ENCODE results near the gene CLEC4F.

The CLEC4F gene

GRCh38 chr2:70779911-70780545 lies 40.4 kb downstream of the CLEC4F start:
- no peaks in the 10 kb centered on the region for H3K36me3 ChIP-seq (ENCODE audit: control insufficient read depth, insufficient read depth, low read length)
- no peak overlapping the region for H3K9ac ChIP-seq (ENCODE audit: low read length)
- no peaks in the 10 kb centered on the region; the same call in 1 of the 2 replicates for H3K4me1 ChIP-seq (ENCODE audit: control insufficient read depth, insufficient read depth, low read length)
- H3K27me3 ChIP-seq (ENCODE audit: control insufficient read depth, insufficient read depth, low read length), result peaks cover 5% of the 10 kb centered on the region; the same call in 1 of the 2 replicates
- no peak overlapping the region for H3K27ac ChIP-seq (ENCODE audit: low read depth, low read length)
- H3K4me3 ChIP-seq (ENCODE audit: low read depth, low read length), result no peak overlapping the region
- no peaks in the 10 kb centered on the region for H3K9me3 ChIP-seq (ENCODE audit: control insufficient read depth, insufficient read depth, low read depth, low read length)

GRCh38 chr2:70779491-70779890 lies 40.9 kb downstream of the CLEC4F start:
- no peaks in the 10 kb centered on the region for H3K9me3 ChIP-seq (ENCODE audit: control insufficient read depth, insufficient read depth, low read depth, low read length)
- H3K4me1 ChIP-seq (ENCODE audit: control insufficient read depth, insufficient read depth, low read length), result no peaks in the 10 kb centered on the region; the same call in 1 of the 2 replicates
- no peak overlapping the region for H3K27ac ChIP-seq (ENCODE audit: low read depth, low read length)

GRCh38 chr2:70778676-70779075 lies 41.7 kb downstream of the CLEC4F start:
- Histone ChIP-seq H3K27me3 (ENCODE audit: control insufficient read depth, insufficient read depth, low read length) (peaks cover 5% of the 10 kb centered on the region; the same call in 1 of the 2 replicates), H3K4me3 (ENCODE audit: low read depth, low read length) (no peak overlapping the region), H3K36me3 (ENCODE audit: control insufficient read depth, insufficient read depth, low read length) (no peaks in the 10 kb centered on the region), H3K27ac (ENCODE audit: low read depth, low read length) (no peak overlapping the region), H3K9ac (ENCODE audit: low read length) (no peak overlapping the region), H3K4me1 (ENCODE audit: control insufficient read depth, insufficient read depth, low read length) (no peaks in the 10 kb centered on the region), H3K9me3 (ENCODE audit: control insufficient read depth, insufficient read depth, low read depth, low read length) (no peaks in the 10 kb centered on the region)

More at GRCh38 chr2:70779491-70779890, 40.9 kb downstream of the CLEC4F start:
- H3K27me3 ChIP-seq (ENCODE audit: control insufficient read depth, insufficient read depth, low read length), result peaks cover 5% of the 10 kb centered on the region; the same call in 1 of the 2 replicates
- no peaks in the 10 kb centered on the region for H3K36me3 ChIP-seq (ENCODE audit: control insufficient read depth, insufficient read depth, low read length)
- H3K9ac ChIP-seq (ENCODE audit: low read length), result no peak overlapping the region
- H3K4me3 ChIP-seq (ENCODE audit: low read depth, low read length), result no peak overlapping the region

- H3K9ac ChIP-seq (ENCODE audit: low read length), result no peak overlapping the region
- H3K27me3 ChIP-seq (ENCODE audit: control insufficient read depth, insufficient read depth, low read length), result peaks cover 5% of the 10 kb centered on the region; the same call in 1 of the 2 replicates
- H3K27ac ChIP-seq (ENCODE audit: low read depth, low read length), result no peak overlapping the region
- H3K4me1 ChIP-seq (ENCODE audit: control insufficient read depth, insufficient read depth, low read length), result no peaks in the 10 kb centered on the region
- no peaks in the 10 kb centered on the region for H3K9me3 ChIP-seq (ENCODE audit: control insufficient read depth, insufficient read depth, low read depth, low read length)
- no peaks in the 10 kb centered on the region for H3K36me3 ChIP-seq (ENCODE audit: control insufficient read depth, insufficient read depth, low read length)
- no peak overlapping the region for H3K4me3 ChIP-seq (ENCODE audit: low read depth, low read length)
Measured at GRCh38 chr2:70777450-70777849, 42.9 kb downstream of the CLEC4F start.

- no peaks in the 10 kb centered on the region for H3K9me3 ChIP-seq (ENCODE audit: control insufficient read depth, insufficient read depth, low read depth, low read length)
Measured at GRCh38 chr2:70776266-70776665, 44.1 kb downstream of the CLEC4F start.

GRCh38 chr2:70775141-70775540 lies 45.3 kb downstream of the CLEC4F start:
- H3K9me3 ChIP-seq (ENCODE audit: control insufficient read depth, insufficient read depth, low read depth, low read length), result no peaks in the 10 kb centered on the region
- no peaks in the 10 kb centered on the region; the same call in 1 of the 2 replicates for H3K27me3 ChIP-seq (ENCODE audit: control insufficient read depth, insufficient read depth, low read length)
- H3K9ac ChIP-seq (ENCODE audit: low read length), result no peak overlapping the region
- no peaks in the 10 kb centered on the region for H3K36me3 ChIP-seq (ENCODE audit: control insufficient read depth, insufficient read depth, low read length)
- no peak overlapping the region for H3K27ac ChIP-seq (ENCODE audit: low read depth, low read length)
- H3K4me3 ChIP-seq (ENCODE audit: low read depth, low read length), result no peak overlapping the region
- H3K4me1 ChIP-seq (ENCODE audit: control insufficient read depth, insufficient read depth, low read length), result no peaks in the 10 kb centered on the region

More at GRCh38 chr2:70776266-70776665, 44.1 kb downstream of the CLEC4F start:
- Histone ChIP-seq H3K27ac (ENCODE audit: low read depth, low read length) (no peak overlapping the region), H3K4me1 (ENCODE audit: control insufficient read depth, insufficient read depth, low read length) (no peaks in the 10 kb centered on the region), H3K4me3 (ENCODE audit: low read depth, low read length) (no peak overlapping the region), H3K27me3 (ENCODE audit: control insufficient read depth, insufficient read depth, low read length) (peaks cover 5% of the 10 kb centered on the region; the same call in 1 of the 2 replicates), H3K36me3 (ENCODE audit: control insufficient read depth, insufficient read depth, low read length) (no peaks in the 10 kb centered on the region), H3K9ac (ENCODE audit: low read length) (no peak overlapping the region)

GRCh38 chr2:70772486-70773155 lies 47.8 kb downstream of the CLEC4F start:
- Histone ChIP-seq H3K4me3 (ENCODE audit: low read depth, low read length) (no peak overlapping the region), H3K36me3 (ENCODE audit: control insufficient read depth, insufficient read depth, low read length) (no peaks in the 10 kb centered on the region), H3K4me1 (ENCODE audit: control insufficient read depth, insufficient read depth, low read length) (peaks cover 13% of the 10 kb centered on the region), H3K27me3 (ENCODE audit: control insufficient read depth, insufficient read depth, low read length) (no peaks in the 10 kb centered on the region), H3K9me3 (ENCODE audit: control insufficient read depth, insufficient read depth, low read depth, low read length) (no peaks in the 10 kb centered on the region), H3K27ac (ENCODE audit: low read depth, low read length) (no peak overlapping the region), H3K9ac (ENCODE audit: low read length) (no peak overlapping the region)

GRCh38 chr2:70771446-70771845 lies 49.0 kb downstream of the CLEC4F start:
- no peak overlapping the region for H3K4me3 ChIP-seq (ENCODE audit: low read depth, low read length)
- H3K9ac ChIP-seq (ENCODE audit: low read length), result no peak overlapping the region
- H3K27me3 ChIP-seq (ENCODE audit: control insufficient read depth, insufficient read depth, low read length), result peaks cover 3% of the 10 kb centered on the region; the same call in 1 of the 2 replicates
- no peaks in the 10 kb centered on the region for H3K9me3 ChIP-seq (ENCODE audit: control insufficient read depth, insufficient read depth, low read depth, low read length)
- H3K4me1 ChIP-seq (ENCODE audit: control insufficient read depth, insufficient read depth, low read length), result peaks cover 13% of the 10 kb centered on the region
- H3K27ac ChIP-seq (ENCODE audit: low read depth, low read length), result no peak overlapping the region
- H3K36me3 ChIP-seq (ENCODE audit: control insufficient read depth, insufficient read depth, low read length), result no peaks in the 10 kb centered on the region

GRCh38 chr2:70769450-70769849 lies 50.9 kb downstream of the CLEC4F start:
- Histone ChIP-seq H3K27me3 (ENCODE audit: control insufficient read depth, insufficient read depth, low read length) (peaks cover 4% of the 10 kb centered on the region; the same call in 1 of the 2 replicates), H3K4me3 (ENCODE audit: low read depth, low read length) (no peak overlapping the region), H3K36me3 (ENCODE audit: control insufficient read depth, insufficient read depth, low read length) (no peaks in the 10 kb centered on the region), H3K9me3 (ENCODE audit: control insufficient read depth, insufficient read depth, low read depth, low read length) (no peaks in the 10 kb centered on the region), H3K9ac (ENCODE audit: low read length) (no peak overlapping the region), H3K4me1 (ENCODE audit: control insufficient read depth, insufficient read depth, low read length) (peaks cover 26% of the 10 kb centered on the region), H3K27ac (ENCODE audit: low read depth, low read length) (no peak overlapping the region)

GRCh38 chr2:70768590-70769085 lies 51.8 kb downstream of the CLEC4F start:
- Histone ChIP-seq H3K36me3 (ENCODE audit: control insufficient read depth, insufficient read depth, low read length) (no peaks in the 10 kb centered on the region), H3K9me3 (ENCODE audit: control insufficient read depth, insufficient read depth, low read depth, low read length) (no peaks in the 10 kb centered on the region), H3K4me3 (ENCODE audit: low read depth, low read length) (peak overlapping the region; percentile 45), H3K9ac (ENCODE audit: low read length) (no peak overlapping the region), H3K4me1 (ENCODE audit: control insufficient read depth, insufficient read depth, low read length) (peaks cover 29% of the 10 kb centered on the region), H3K27ac (ENCODE audit: low read depth, low read length) (no peak overlapping the region), H3K27me3 (ENCODE audit: control insufficient read depth, insufficient read depth, low read length) (peaks cover 4% of the 10 kb centered on the region; the same call in 1 of the 2 replicates)

All from HUES6 (cell line).